ENCODE results near the gene IGFL1.
"Not testable (repeated sequence)": the region's sequence is repeated elsewhere in the genome, so short reads cannot be mapped to it uniquely, and the experiment has no call there.

Gene IGFL1

GRCh38 chr19:46216612-46217011 is 12.9 kb upstream of the IGFL1 start:
- Histone ChIP-seq H3K36me3 (ENCODE audit: control insufficient read depth, insufficient read depth, low read length) (no peaks in the 10 kb centered on the region), H3K27me3 (ENCODE audit: control insufficient read depth, insufficient read depth, low read length) (no peaks in the 10 kb centered on the region), H3K4me3 (ENCODE audit: low read depth, low read length) (no peak overlapping the region), H3K9ac (ENCODE audit: low read depth, low read length) (no peak overlapping the region), H3K4me1 (ENCODE audit: control insufficient read depth, insufficient read depth, low read length) (no peaks in the 10 kb centered on the region), H3K9me3 (ENCODE audit: control insufficient read depth, insufficient read depth, low read length) (no peaks in the 10 kb centered on the region)

- Histone ChIP-seq H3K4me3 (ENCODE audit: low read depth, low read length) (no peak overlapping the region), H3K4me1 (ENCODE audit: control insufficient read depth, insufficient read depth, low read length) (no peaks in the 10 kb centered on the region), H3K9ac (ENCODE audit: low read depth, low read length) (no peak overlapping the region), H3K36me3 (ENCODE audit: control insufficient read depth, insufficient read depth, low read length) (no peaks in the 10 kb centered on the region), H3K27me3 (ENCODE audit: control insufficient read depth, insufficient read depth, low read length) (no peaks in the 10 kb centered on the region), H3K9me3 (ENCODE audit: control insufficient read depth, insufficient read depth, low read length) (no peaks in the 10 kb centered on the region)
Measured at GRCh38 chr19:46217476-46217875, 12.1 kb upstream of the IGFL1 start.

GRCh38 chr19:46218160-46218559 is 11.4 kb upstream of the IGFL1 start:
- Histone ChIP-seq H3K9ac (ENCODE audit: low read depth, low read length) (no peak overlapping the region), H3K9me3 (ENCODE audit: control insufficient read depth, insufficient read depth, low read length) (no peaks in the 10 kb centered on the region), H3K36me3 (ENCODE audit: control insufficient read depth, insufficient read depth, low read length) (no peaks in the 10 kb centered on the region), H3K4me1 (ENCODE audit: control insufficient read depth, insufficient read depth, low read length) (no peaks in the 10 kb centered on the region), H3K27me3 (ENCODE audit: control insufficient read depth, insufficient read depth, low read length) (no peaks in the 10 kb centered on the region), H3K4me3 (ENCODE audit: low read depth, low read length) (no peak overlapping the region)

- H3K27me3 ChIP-seq (ENCODE audit: control insufficient read depth, insufficient read depth, low read length) = no peaks in the 10 kb centered on the region
- H3K4me3 ChIP-seq (ENCODE audit: low read depth, low read length) = no peak overlapping the region
- H3K9ac ChIP-seq (ENCODE audit: low read depth, low read length) = no peak overlapping the region
- no peaks in the 10 kb centered on the region for H3K9me3 ChIP-seq (ENCODE audit: control insufficient read depth, insufficient read depth, low read length)
- no peaks in the 10 kb centered on the region for H3K4me1 ChIP-seq (ENCODE audit: control insufficient read depth, insufficient read depth, low read length)
- H3K36me3 ChIP-seq (ENCODE audit: control insufficient read depth, insufficient read depth, low read length) = no peaks in the 10 kb centered on the region
Measured at GRCh38 chr19:46220038-46220615, 9.4 kb upstream of the IGFL1 start.

GRCh38 chr19:46221152-46221551 is 8.4 kb upstream of the IGFL1 start:
- Histone ChIP-seq H3K9me3 (ENCODE audit: control insufficient read depth, insufficient read depth, low read length) (no peaks in the 10 kb centered on the region), H3K4me1 (ENCODE audit: control insufficient read depth, insufficient read depth, low read length) (no peaks in the 10 kb centered on the region), H3K27me3 (ENCODE audit: control insufficient read depth, insufficient read depth, low read length) (no peaks in the 10 kb centered on the region), H3K4me3 (ENCODE audit: low read depth, low read length) (no peak overlapping the region), H3K9ac (ENCODE audit: low read depth, low read length) (no peak overlapping the region), H3K36me3 (ENCODE audit: control insufficient read depth, insufficient read depth, low read length) (no peaks in the 10 kb centered on the region)

GRCh38 chr19:46221981-46222610 is 7.4 kb upstream of the IGFL1 start:
- Histone ChIP-seq H3K27me3 (ENCODE audit: control insufficient read depth, insufficient read depth, low read length) (no peaks in the 10 kb centered on the region), H3K36me3 (ENCODE audit: control insufficient read depth, insufficient read depth, low read length) (no peaks in the 10 kb centered on the region)

GRCh38 chr19:46223787-46224186 is 5.8 kb upstream of the IGFL1 start:
- H3K9me3 ChIP-seq (ENCODE audit: control insufficient read depth, insufficient read depth, low read length); H3K36me3 ChIP-seq (ENCODE audit: control insufficient read depth, insufficient read depth, low read length); H3K9ac ChIP-seq (ENCODE audit: low read depth, low read length); H3K4me3 ChIP-seq (ENCODE audit: low read depth, low read length); H3K4me1 ChIP-seq (ENCODE audit: control insufficient read depth, insufficient read depth, low read length); H3K27me3 ChIP-seq (ENCODE audit: control insufficient read depth, insufficient read depth, low read length): not testable (repeated sequence)

More at GRCh38 chr19:46221981-46222610, 7.4 kb upstream of the IGFL1 start:
- no peaks in the 10 kb centered on the region for H3K9me3 ChIP-seq (ENCODE audit: control insufficient read depth, insufficient read depth, low read length)
- H3K4me1 ChIP-seq (ENCODE audit: control insufficient read depth, insufficient read depth, low read length) = no peaks in the 10 kb centered on the region
- H3K4me3 ChIP-seq (ENCODE audit: low read depth, low read length) = no peak overlapping the region
- no peak overlapping the region for H3K9ac ChIP-seq (ENCODE audit: low read depth, low read length)

GRCh38 chr19:46224773-46225172 is 4.8 kb upstream of the IGFL1 start:
- Histone ChIP-seq H3K4me3 (ENCODE audit: low read depth, low read length) (no peak overlapping the region), H3K9ac (ENCODE audit: low read depth, low read length) (no peak overlapping the region), H3K27me3 (ENCODE audit: control insufficient read depth, insufficient read depth, low read length) (no peaks in the 10 kb centered on the region), H3K4me1 (ENCODE audit: control insufficient read depth, insufficient read depth, low read length) (no peaks in the 10 kb centered on the region), H3K9me3 (ENCODE audit: control insufficient read depth, insufficient read depth, low read length) (no peaks in the 10 kb centered on the region), H3K36me3 (ENCODE audit: control insufficient read depth, insufficient read depth, low read length) (no peaks in the 10 kb centered on the region)

GRCh38 chr19:46225558-46226004 is 4.0 kb upstream of the IGFL1 start:
- H3K36me3 ChIP-seq (ENCODE audit: control insufficient read depth, insufficient read depth, low read length) = no peaks in the 10 kb centered on the region
- no peaks in the 10 kb centered on the region for H3K9me3 ChIP-seq (ENCODE audit: control insufficient read depth, insufficient read depth, low read length)
- no peaks in the 10 kb centered on the region for H3K27me3 ChIP-seq (ENCODE audit: control insufficient read depth, insufficient read depth, low read length)
- no peak overlapping the region for H3K9ac ChIP-seq (ENCODE audit: low read depth, low read length)
- H3K4me3 ChIP-seq (ENCODE audit: low read depth, low read length) = no peak overlapping the region
- H3K4me1 ChIP-seq (ENCODE audit: control insufficient read depth, insufficient read depth, low read length) = no peaks in the 10 kb centered on the region

GRCh38 chr19:46226438-46226973 is 3.0 kb upstream of the IGFL1 start:
- no peaks in the 10 kb centered on the region for H3K9me3 ChIP-seq (ENCODE audit: control insufficient read depth, insufficient read depth, low read length)
- no peak overlapping the region for H3K9ac ChIP-seq (ENCODE audit: low read depth, low read length)
- no peaks in the 10 kb centered on the region for H3K4me1 ChIP-seq (ENCODE audit: control insufficient read depth, insufficient read depth, low read length)
- H3K36me3 ChIP-seq (ENCODE audit: control insufficient read depth, insufficient read depth, low read length) = no peaks in the 10 kb centered on the region
- H3K4me3 ChIP-seq (ENCODE audit: low read depth, low read length) = no peak overlapping the region
- no peaks in the 10 kb centered on the region for H3K27me3 ChIP-seq (ENCODE audit: control insufficient read depth, insufficient read depth, low read length)

GRCh38 chr19:46232029-46232428 is 2.5 kb downstream of the IGFL1 start:
- no peaks in the 10 kb centered on the region for H3K36me3 ChIP-seq (ENCODE audit: control insufficient read depth, insufficient read depth, low read length)

GRCh38 chr19:46232468-46232867 is 2.9 kb downstream of the IGFL1 start:
- Histone ChIP-seq H3K9me3 (ENCODE audit: control insufficient read depth, insufficient read depth, low read length) (no peaks in the 10 kb centered on the region), H3K4me1 (ENCODE audit: control insufficient read depth, insufficient read depth, low read length) (no peaks in the 10 kb centered on the region), H3K4me3 (ENCODE audit: low read depth, low read length) (no peak overlapping the region), H3K36me3 (ENCODE audit: control insufficient read depth, insufficient read depth, low read length) (no peaks in the 10 kb centered on the region), H3K27me3 (ENCODE audit: control insufficient read depth, insufficient read depth, low read length) (no peaks in the 10 kb centered on the region), H3K9ac (ENCODE audit: low read depth, low read length) (no peak overlapping the region)

More at GRCh38 chr19:46232029-46232428, 2.5 kb downstream of the IGFL1 start:
- H3K4me1 ChIP-seq (ENCODE audit: control insufficient read depth, insufficient read depth, low read length) = no peaks in the 10 kb centered on the region
- no peak overlapping the region for H3K9ac ChIP-seq (ENCODE audit: low read depth, low read length)
- no peaks in the 10 kb centered on the region for H3K27me3 ChIP-seq (ENCODE audit: control insufficient read depth, insufficient read depth, low read length)
- no peak overlapping the region for H3K4me3 ChIP-seq (ENCODE audit: low read depth, low read length)
- H3K9me3 ChIP-seq (ENCODE audit: control insufficient read depth, insufficient read depth, low read length) = no peaks in the 10 kb centered on the region

Data from iPS-15b (cell line).